Sciatic nerve (tissue), 2 donors: Measurements from ENCODE around the gene HOXA7. TPM values are rescaled to one million over a fixed set of nuclear protein-coding genes. Genes with fewer than 3 reads are reported as not detected.

Experiments
- ATAC-seq: fragments of 200-7000 bp; cut with Tn5 transposase; one replicate; pipeline ENCODE4 v1.9.1; 2020; ENCODE audit warnings: mild to moderate bottlenecking, moderate library complexity
- DNase-seq: peaks from one replicate; pipeline ENCODE4 v3.0.0-alpha.2; 2020; ENCODE audit warnings: low spot score
- intact Hi-C: fragments of 100-400 bp; cut with DNase I; formaldehyde crosslinking; loops from one replicate; pipeline ENCODE4 v1.14.2; 2022
- total RNA-seq: library from RNA; stranded (reverse); fragmentation: NEBNext Ultra II Directional; extraction: Animal tissue kit (Norgen Biotek cat#: 25700); gene quantifications from one replicate; pipeline ENCODE4 v1.2.1, GENCODE V29; 2021
- donor health status: DM: no; HTN: no; CAD: no.
- donor health status: DM: no; HTN: no; CAD: no.

The HOXA7 gene
- total RNA-seq, 1 donor from 2014 or later = 6.2 TPM

DNA sequence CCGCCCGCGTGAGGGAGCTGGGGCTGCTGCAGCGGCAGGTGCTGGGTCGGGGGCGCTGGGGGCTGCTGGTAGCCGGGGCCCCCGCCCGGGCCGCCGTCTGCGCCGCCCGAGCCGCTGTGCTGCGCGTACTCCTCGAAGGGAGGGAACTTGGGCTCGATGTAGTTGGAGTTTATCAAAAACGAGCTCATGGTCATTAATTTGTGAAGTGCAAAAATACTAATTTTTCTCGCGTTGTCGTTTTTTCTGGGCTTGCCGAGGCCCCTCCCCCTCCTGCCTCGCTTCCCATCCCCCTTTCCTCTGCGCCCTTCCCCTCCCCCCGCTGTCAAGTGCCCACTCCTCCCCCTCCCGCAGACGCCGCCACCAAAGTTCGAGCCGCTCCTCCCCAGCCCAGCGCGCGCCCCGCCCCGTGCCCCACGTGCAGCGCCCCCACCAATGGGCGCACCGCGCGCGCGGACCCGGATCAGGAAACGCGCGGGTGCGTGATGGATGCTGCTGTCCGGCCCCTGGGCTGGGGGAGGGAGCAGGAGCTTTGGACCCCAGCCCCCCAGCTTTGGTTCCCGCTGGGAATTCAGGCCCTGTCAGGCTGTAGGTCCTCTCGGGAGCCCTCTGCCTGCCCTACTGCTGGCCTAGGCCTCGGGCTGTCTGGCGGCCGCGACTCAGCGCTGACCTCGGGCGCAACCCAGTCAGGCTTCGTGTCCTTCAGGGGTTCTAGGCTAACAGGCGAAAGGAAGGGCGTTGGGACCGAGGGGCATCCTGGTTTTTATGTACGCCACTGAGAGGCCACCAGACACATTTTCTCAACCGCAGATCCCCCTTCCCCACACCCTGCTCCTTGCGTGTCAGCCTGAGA lies 25.7 kb downstream of the HOXA7 start, which contains the start of gene HOXA4:
Gene HOXA4, minus strand, starts transcription at position 218 of the 850 bp plus-strand sequence. Its CDS starts 24 bp downstream, at position 194.
- DNase-seq = peak; percentile 96
- intact Hi-C loops = no loop called here
- ATAC-seq = peak; percentile 97

DNA sequence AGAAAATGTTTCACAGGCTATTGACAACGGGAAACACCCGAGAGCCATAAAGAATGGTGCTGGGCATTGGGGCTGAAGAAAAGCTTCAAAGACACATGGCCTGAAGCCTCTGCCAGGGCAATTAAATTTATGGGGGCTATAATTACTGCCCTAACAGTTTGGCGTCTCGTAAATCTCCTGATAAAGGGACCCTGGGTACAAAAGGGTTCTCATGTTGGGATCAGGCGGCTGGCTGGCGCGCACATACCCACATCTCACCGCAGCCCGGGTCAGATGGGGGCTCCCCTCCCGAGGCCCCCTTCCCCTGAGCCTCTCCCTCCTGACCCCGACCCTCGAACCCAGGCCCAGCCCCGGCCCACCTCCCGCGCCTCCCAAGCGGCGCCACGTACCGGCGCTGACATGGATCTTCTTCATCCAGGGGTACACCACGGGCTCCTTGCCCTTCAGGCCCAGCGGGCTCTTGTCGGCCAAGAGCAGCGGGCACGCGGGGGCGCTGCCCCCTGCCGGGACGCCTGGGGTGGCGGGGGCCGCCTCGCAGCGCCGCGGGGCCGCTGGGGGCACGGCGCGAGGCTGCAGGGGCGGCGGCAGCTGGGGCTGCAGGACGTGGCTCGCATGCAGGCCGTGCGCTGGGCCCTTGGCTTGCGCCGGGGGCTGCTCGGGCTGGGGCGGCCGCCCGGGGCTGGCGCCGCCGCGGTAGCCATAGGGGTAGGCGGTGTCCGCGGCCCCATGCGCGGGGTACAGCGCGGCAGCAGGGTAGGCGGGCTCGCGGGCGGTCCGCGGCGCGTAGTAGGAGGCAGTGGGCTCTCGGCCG lies 26.5 kb downstream of the HOXA7 start:
- ATAC-seq (no peak), DNase-seq (peak; percentile 65)
- intact Hi-C loops = no loop called here

DNA sequence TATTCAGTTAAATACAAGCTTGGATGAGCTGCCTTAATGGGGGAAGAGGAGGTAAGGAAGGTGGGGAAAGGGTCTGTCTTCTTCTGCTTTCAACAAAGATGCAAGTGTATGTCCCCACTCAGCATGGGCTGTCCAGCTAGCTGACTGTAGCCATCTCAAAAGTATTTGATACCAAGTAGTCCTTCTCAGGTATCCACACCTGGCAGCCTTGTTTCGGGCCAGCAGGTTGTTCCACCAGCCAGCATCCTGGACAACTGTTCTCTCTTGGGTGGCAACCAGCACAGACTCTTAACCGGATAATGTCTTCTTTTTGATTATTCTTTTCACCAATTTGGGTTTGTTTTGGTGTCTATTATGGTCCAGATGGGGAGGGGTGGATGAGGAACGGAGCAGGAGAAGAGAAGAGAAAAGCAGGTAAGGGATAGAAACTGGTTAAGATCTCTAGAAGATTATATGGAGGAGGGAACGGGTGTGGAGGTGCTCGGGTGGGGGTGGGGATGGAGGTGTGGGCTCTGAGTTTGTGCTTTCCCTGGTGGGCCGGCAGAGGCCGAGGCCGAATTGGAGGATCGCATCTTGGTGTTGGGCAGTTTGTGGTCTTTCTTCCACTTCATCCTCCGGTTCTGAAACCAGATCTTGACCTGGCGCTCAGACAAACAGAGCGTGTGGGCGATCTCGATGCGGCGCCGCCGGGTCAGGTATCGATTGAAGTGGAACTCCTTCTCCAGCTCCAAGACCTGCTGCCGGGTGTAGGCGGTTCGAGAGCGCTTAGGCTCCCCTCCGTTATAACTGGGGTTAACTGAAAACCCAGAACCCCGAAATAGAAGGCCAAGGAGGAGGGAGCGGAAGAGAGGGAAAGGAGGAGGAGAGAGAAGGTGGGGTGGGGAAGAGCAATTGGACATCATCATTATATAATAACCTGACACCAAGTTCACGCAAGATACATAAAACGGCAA lies 27.4 kb downstream of the HOXA7 start:
- no peak for ATAC-seq
- intact Hi-C loops = no loop called here
- DNase-seq = peak; percentile 60

DNA sequence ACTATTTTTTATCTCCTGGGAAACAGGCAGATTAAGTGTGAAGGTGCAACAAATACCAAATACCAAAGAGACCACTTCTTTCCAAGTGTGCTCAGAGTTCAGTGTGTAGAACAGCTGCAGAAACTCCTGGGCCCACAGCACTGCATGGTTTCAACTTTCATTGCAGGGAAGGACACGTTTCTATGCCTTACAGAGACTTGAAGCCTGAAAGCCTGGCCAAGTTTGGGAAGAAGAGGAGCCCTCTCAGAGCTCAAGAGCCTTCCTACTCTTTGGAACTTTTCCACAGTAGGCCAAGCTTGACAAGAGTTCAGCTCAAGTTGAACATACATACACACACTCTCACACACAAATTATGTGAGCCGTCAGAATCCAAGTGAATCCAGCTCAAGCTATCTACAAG lies 28.4 kb downstream of the HOXA7 start:
- DNase-seq = no peak
- ATAC-seq = no peak
- intact Hi-C loops = no loop called here

DNA sequence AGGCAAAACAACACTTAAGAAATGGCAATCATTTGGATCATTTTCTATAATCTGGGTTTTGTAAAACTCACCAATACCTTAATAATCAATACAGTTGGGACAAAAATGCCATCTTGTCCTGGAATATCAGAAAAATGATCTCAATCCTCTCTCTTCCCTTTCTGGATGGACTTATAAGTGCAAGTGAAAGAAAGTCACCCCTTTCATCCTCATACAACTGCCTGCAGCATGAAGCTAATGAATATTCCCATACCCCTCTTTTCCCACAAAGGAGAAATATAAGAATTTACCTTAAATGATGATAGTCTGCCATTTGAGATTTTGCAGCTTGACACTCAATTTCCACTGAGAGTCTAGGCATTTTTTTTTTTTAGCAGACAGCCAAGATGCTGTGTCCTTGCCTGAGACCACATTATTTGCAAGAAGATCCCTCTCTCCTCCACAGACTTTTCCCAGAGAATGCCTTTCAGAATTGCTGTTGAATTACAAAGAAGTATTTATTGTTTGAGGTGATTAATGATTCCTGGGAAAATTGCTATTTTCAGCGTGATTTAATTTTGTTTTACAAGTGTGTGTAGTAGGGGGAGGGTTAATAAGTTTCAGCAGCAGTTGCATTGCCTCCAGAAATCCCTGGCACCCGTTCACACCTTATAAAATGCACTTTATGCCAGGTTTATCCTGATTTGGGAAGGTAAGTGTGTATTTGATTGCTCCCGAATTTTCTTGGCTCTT lies 29.7 kb downstream of the HOXA7 start:
- intact Hi-C loops = no loop called here
- ATAC-seq = no peak
- DNase-seq = no peak

DNA sequence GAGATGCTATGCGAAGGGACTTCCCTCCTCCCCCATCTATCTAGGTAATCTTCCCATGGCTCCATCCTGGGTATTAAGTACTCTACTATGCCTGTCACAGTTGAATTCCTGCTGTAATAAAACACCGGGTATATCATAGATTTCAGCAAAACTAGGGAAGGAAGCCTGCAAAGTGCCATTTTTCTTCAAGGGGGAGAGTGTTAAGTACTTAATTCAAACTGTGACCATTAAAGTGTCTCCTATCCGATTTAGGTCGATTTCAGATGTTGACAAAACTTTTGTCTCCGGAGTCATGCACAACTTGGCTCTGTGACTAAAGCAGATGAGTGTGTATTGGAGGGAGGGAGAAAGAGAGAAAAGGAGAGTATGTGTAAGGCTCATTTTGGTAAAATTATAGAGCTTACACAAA lies 30.5 kb downstream of the HOXA7 start:
- intact Hi-C loops = no loop called here
- no peak for DNase-seq
- ATAC-seq = no peak

DNA sequence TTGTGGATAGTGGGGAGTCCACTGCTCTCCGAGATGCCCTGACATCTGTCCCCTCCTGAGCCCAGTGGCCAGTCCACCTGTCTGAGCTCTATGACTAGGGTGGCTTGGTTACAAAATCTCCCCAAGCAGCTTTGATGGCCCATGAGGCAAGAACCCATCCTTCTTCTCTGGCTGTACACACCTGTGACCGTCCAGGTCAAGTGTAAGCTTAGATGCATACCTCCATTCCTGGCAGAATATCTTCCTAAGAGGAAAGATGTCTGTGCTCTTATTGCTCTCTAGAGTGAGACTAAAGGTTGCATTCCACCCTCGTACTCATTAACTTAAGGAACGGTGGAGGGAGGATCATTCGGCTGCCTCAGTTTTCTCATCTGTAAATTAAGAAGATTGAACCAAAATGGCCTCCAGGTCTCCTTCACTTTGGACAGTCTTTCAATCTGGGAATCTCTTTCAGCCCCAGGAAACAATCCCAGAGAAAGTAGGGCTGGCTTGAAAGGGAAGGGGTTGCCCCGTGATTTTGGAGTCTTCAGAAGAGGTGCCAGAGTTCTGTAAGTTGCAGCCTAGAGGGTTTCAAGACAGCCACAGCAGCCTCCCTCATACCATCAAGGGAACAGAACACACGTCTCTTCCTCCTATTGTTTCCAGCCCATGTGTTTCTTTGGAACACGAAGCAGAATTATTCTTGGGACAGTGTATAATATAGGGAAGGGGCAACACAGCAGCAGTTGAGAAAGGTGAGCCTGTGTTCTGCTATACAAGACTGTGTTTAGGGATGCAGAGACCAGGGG lies 31.4 kb downstream of the HOXA7 start:
- ATAC-seq = no peak
- no peak for DNase-seq
- intact Hi-C loops = no loop called here

DNA sequence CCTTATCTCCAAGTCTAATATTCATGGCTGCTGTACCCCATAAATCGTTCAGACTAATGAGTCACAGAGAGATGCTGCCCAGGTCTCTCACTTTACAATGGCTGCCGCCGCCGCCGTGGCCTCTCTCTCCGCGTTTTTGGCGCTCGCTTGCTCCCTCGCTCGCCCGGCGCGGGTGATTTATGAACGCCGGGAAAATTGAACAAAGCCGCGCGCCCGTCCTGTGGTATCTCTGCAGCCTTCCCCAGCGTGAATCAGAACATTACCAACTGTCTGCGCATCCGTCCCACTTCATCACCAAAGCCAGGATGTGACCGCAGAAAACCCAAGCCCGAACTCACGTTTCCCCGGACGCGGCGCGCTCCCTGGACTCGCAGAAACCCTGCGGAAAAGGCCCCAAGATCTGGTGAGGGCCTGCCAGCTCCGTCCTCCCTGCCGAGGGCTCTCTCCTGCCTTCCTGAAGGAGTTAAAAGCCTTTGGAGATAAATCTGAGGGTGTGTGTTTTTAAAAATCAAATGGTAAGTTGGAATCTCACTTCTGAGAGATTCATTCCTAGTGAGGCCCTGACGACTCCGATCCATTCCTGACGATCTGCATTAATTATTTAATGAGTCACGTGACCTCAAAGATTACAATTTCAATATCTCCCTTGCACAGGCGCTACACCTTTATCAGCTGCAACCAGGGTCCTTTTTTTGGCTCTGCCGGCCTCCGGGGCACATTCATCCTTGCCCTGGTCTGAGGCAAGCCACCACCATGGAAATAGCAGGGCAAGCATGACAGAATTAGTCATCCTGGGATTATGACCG lies 32.2 kb downstream of the HOXA7 start:
- intact Hi-C loops = no loop called here
- DNase-seq (peak; percentile 61), ATAC-seq (peak; percentile 6)

DNA sequence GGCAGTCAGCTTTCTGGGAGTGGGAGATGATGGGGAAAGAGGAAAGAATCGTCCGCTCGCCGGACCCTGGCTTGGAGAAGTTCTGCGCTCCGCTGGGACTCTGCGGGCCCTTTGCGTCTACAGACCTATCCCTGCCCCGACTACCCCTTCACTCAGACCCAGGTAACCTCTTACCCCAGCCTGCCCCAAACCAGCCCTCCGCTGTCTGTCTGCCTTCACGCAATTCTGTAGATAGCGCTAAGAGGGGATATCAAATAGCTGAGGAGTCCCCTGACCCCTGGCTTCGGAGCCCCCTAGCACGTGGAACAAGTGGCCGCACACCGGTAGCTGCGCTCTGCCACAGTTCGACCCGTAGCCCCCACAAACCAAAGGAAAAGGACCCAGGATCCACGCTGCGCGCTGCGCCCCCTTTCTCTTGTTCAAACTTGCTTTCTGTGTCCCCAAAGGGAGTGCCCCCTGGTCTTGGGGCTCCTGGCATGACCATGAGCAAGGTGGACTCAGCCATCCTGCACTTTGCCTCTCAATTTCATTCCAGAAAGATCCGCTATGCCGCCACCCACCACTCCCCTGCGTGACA lies 32.9 kb downstream of the HOXA7 start:
- DNase-seq (peak; percentile 56), ATAC-seq (peak; percentile 4)
- intact Hi-C loops = no loop called here

DNA sequence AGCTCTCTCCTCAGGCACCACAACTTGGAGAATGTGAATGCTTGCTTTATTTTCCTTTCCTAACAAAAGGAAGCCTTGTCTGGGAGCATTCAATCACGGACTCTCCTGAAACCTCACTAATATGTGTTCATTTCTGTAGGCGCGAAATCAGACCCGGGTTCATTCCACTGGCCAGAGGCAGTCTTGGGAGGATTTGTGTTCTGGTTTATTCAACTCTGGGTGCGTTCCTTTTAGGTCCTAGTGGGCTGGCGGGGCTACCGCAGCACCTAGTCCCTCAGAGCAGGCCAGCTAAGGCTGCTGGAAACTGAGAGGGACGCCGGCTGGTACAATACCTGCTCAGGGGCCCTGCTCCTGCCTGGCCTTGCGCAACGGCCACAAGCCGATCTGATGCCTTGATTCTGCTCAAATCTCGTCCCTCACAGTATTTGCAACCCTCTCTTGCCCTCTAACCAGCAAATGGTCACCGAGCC lies 33.4 kb downstream of the HOXA7 start:
- intact Hi-C loops = no loop called here
- ATAC-seq (peak; percentile 68), DNase-seq (peak; percentile 54)

DNA sequence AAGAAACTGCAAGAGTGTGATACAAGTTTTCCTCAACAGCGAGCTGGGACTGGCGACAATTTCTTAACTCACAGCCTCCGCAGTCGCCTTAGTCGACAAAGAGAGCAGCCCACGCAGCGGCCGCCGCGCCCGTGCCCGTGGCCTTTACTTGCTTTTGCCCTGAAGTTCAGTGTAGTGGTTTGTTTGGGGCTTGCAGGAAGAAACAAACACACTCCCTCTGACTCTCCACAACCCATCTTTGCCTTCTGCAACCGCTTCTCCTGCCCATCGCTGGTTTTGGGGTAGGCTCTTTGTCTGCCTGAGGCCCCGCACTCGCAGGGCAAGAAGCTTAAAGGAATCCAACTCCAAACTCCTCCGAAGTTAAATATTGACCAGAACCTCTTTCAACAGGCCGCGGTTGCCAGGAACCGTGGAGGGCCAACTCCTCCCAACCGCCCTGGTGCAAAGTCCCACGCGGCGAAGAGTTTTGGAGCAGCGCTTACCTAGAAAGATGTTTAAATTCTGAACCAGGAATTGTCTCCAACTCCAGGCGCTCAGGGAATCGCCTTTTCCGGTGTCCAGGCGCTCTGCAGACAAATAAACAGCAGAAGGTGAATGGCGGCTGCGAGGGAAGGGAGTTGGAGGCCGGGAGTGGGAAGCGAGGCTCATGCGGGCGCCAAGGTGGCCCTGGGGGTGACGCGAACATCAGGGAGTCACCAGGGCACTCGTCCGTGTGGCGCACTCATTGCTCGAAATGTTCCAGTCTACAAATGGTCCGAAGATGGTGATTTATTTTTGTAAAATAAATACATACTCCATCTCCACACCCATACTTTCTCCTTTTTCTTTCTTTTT lies 34.2 kb downstream of the HOXA7 start:
- DNase-seq (peak; percentile 59), ATAC-seq (peak; percentile 48)
- intact Hi-C loops = no loop called here

DNA sequence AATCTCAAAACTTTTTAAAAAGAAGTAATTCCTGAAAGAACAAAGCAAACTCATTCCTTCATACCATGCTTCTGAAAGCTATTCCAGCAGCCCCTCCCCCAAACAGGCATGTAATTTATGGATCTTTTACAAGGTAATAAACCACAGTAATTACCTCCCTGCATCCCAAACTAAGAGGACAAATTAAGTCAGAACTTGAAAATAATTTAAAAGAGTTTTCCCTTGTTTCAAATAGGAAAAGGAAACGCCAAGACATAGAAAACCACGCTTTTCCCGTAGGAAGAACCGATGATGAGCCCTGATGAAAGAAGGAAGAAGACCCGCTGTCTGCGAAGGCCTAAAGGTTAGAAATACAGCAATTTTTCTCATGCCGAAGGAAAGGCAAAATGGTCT lies 34.8 kb downstream of the HOXA7 start:
- DNase-seq (no peak), ATAC-seq (no peak)
- intact Hi-C loops = no loop called here

DNA sequence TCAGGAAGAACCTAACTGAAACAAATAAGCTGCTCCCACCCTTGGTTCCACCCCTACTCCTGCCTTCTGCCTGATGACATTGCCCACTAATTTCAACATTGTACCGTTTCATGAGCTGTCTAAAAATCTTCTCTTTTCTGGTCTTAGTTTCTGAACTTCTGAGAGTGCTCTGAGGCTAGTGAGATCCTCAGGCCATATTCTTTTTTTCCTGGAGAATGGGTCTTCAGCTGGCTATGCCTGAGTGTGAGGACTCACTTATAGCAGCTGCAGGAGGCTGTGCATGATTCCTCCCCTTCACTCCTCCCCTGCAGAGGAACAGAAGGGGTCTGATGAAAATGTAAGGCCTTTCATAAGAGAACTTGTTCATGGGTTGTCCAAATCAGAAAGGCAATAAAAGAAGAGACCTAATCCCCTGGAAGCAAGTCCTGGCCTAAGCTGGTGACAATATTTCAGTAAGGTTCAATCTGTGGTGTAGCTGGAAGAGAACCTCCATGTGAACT lies 37.0 kb downstream of the HOXA7 start:
- no peak for ATAC-seq
- no peak for DNase-seq
- intact Hi-C loops = no loop called here

DNA sequence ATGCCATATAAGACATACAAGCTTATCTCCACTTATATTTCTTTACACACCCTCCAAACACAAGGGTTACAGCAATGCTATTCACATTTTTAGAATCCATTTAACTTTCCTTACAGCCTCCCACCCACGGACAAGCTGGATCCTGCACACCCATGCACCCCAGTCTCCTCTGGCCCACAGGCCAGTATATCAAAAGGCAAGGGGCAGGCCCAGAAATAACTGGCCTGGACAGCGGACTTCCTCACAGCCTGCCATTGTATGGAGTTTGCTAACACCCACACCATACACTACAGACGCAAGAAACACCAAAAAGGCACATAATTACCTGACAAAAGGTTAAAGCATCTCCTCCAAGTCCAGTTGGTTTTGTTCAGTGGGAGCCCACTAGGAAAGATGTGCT lies 37.9 kb downstream of the HOXA7 start:
- intact Hi-C loops = no loop called here
- no peak for ATAC-seq
- DNase-seq = no peak

DNA sequence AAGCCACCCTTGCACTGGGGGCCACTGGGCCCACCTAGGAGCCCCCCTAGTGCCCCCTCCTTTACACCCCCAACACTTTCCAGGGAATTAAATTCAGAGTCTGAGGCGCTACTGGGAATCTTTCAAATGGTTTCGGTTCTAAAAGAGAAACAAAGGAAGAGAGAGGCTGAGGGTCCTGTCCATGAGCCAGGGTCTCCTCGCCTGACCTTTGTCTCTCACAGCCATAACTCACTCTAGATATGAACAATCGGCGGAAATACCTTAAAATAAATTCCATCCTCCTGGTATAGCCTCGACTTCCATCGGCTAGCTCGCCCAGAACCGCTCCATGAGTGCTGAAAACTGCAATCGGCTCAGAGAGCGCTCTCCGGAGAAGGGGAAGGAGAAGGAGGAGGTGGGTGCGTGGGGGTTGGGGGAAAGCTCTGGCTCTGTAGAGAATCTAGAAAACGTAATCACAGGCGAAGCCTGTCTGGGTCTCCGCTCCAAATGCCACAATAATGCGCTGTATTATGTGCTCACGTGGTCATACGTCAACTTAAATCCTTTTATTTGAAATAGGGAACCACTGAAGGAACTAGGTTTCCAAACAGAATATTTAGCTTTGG lies 38.5 kb downstream of the HOXA7 start:
- intact Hi-C loops = no loop called here
- DNase-seq = no peak
- no peak for ATAC-seq
